ENCODE measurements around the gene VWCE. TPM values are rescaled to one million over a fixed set of nuclear protein-coding genes. Genes with fewer than 3 reads are reported as not detected.

Gene VWCE, protein sequence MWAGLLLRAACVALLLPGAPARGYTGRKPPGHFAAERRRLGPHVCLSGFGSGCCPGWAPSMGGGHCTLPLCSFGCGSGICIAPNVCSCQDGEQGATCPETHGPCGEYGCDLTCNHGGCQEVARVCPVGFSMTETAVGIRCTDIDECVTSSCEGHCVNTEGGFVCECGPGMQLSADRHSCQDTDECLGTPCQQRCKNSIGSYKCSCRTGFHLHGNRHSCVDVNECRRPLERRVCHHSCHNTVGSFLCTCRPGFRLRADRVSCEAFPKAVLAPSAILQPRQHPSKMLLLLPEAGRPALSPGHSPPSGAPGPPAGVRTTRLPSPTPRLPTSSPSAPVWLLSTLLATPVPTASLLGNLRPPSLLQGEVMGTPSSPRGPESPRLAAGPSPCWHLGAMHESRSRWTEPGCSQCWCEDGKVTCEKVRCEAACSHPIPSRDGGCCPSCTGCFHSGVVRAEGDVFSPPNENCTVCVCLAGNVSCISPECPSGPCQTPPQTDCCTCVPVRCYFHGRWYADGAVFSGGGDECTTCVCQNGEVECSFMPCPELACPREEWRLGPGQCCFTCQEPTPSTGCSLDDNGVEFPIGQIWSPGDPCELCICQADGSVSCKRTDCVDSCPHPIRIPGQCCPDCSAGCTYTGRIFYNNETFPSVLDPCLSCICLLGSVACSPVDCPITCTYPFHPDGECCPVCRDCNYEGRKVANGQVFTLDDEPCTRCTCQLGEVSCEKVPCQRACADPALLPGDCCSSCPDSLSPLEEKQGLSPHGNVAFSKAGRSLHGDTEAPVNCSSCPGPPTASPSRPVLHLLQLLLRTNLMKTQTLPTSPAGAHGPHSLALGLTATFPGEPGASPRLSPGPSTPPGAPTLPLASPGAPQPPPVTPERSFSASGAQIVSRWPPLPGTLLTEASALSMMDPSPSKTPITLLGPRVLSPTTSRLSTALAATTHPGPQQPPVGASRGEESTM
- total RNA-seq = 1 to 10 TPM in 1 of 3 donors, under 1 TPM in 2; 0.17 to 1.9 (median 0.55) TPM
- long read RNA-seq, donor 1 = 0 reads
- long read RNA-seq, donor 2 = 0 reads

DNA sequence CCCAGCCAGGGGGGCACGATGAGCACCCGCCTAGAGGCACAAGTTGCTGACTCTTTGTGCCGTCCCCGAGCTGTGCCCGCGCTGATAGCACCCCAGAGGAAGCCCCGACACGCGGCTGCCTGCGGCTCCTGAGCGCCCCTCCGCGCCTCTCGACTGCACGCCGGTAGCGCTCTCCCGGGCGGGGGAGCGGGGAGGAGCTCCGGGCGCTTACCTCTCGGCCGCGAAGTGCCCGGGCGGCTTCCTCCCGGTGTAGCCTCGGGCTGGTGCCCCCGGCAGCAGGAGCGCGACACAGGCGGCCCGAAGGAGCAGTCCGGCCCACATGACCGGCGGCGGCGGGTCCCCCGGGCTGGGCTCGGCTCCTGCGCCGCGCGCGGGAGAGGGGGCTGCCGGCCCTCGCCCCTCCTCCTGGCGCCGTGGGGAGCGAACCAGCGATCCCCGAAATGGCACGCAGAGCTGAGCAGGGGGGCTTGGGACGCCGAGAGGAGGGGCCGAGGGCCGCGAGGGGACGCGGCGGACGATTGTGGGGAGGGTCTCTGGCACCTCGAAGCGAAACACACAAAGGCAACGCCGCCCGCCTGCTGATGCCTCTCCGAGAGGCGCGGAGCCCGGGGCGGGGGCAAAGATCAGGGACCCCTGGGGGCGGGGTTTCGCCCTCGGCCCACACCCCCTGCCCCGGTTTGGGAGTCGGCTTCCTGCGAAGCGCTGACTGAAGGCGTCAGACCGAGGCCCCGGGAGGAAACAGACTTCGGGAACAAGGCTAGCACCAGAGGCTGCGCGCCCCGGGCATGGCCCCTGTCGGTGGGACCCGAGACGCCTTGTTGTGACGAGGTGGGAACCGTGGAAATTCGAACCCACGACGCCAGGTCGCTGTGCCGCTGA lies at the start of gene VWCE:
VWCE (minus strand) TSS at position 600 of the 879 bp plus-strand sequence; CDS start at position 321, 279 bp downstream.
- peaks cover 19% of the 10 kb centered on the region for H3K4me1 ChIP-seq (ENCODE audit: low read depth)
- no peak within 1 kb of the TSS for H3K4me3 ChIP-seq
- intact Hi-C loops (cut with DNase I, micrococcal nuclease) = no loop called here
- H3K9me3 ChIP-seq = no peaks in the 10 kb centered on the region
- H3K36me3 ChIP-seq (ENCODE audit: low read depth) = peaks cover 4% of the 10 kb centered on the region
- TF ChIP-seq, protein P1, sequence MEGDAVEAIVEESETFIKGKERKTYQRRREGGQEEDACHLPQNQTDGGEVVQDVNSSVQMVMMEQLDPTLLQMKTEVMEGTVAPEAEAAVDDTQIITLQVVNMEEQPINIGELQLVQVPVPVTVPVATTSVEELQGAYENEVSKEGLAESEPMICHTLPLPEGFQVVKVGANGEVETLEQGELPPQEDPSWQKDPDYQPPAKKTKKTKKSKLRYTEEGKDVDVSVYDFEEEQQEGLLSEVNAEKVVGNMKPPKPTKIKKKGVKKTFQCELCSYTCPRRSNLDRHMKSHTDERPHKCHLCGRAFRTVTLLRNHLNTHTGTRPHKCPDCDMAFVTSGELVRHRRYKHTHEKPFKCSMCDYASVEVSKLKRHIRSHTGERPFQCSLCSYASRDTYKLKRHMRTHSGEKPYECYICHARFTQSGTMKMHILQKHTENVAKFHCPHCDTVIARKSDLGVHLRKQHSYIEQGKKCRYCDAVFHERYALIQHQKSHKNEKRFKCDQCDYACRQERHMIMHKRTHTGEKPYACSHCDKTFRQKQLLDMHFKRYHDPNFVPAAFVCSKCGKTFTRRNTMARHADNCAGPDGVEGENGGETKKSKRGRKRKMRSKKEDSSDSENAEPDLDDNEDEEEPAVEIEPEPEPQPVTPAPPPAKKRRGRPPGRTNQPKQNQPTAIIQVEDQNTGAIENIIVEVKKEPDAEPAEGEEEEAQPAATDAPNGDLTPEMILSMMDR (IDR thresholded peaks at IDR 0.05) = no peak
- peak; percentile 86 for ATAC-seq
- DNase-seq = peak; percentile 53 to 68 (median 66)

DNA sequence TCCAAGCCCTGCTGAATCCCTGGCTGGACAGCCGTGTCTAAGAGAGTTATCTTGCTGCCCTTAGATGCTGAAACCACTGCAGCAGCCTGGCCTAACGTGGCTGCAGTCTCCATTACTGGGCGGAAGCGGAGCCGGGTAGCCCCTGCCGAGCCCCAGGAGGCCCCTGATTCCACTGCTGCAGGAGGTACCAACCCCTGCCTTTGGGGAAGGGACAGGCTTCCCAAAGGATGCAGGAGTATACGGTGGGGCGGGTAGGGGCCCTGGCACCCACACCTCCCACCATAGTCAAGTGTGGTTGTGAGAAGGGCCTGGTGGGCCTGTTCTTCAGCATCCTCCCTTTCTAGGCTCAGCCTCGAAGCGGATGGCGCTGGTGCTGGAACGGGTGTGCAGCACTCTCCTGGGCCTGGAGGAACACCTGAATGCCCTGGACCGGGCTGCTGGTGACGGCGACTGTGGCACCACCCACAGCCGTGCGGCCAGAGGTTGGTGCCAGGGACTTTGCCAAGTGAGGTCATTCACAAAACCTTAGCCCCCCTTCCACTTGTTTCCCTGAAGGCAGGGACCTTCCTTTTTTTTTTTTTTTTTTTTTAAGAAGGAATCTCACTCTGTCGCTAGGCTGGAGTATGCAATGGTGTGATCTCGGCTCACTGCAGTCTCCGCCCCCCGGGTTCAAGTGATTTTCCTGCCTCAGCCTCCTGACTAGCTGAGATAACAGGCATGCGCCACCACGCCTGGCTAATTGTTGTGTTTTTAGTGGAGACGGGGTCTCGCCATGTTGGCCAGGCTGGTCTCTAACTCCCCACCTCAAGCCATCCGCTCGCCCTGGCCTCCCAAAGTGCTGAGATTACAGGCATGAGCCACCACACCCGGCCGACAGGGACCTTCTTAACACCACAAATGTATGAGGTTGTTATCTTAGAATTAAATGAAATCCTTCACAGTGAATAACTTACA lies 49.0 kb upstream of the VWCE start:
- Histone ChIP-seq H3K4me1 (ENCODE audit: low read depth) (peaks cover 6% of the 10 kb centered on the region), H3K9me3 (no peaks in the 10 kb centered on the region), H3K36me3 (ENCODE audit: low read depth) (no peaks in the 10 kb centered on the region), H3K4me3 (no peak overlapping the region)
- no peak for ATAC-seq
- no peak for DNase-seq
- TF ChIP-seq, protein P1 (IDR thresholded peaks at IDR 0.05) = no peak
- intact Hi-C loops (cut with DNase I, micrococcal nuclease) = no loop called here

DNA sequence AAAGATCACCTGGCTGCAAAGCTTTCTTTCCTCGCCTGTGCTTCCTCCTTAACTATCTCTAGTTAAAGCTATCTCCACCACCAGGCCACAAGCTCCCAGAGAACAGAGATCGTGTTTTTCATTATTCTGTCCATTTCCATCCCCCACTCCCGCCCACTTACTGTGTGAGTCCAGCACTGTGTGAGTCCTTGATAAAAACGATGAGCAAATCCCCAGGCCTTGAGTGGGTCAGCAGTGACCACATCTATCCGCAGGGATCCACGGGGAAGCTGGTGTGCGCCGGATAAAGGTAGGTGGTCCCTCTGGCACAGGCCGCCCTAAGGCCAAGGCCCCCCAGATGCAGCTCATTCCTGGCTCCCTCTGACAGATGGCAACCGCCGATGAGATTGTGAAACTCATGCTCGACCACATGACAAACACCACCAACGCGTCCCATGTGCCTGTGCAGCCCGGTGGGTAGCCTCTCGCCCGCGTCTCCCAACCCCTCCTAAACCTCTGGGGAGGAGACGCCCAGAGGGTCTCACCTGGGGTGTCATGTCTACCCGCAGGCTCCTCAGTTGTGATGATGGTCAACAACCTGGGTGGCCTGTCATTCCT lies 47.2 kb upstream of the VWCE start:
- Histone ChIP-seq H3K4me1 (ENCODE audit: low read depth) (peaks cover 6% of the 10 kb centered on the region), H3K36me3 (ENCODE audit: low read depth) (no peaks in the 10 kb centered on the region), H3K9me3 (no peaks in the 10 kb centered on the region), H3K4me3 (no peak overlapping the region)
- intact Hi-C loops (cut with DNase I, micrococcal nuclease) = no loop called here
- TF ChIP-seq, protein P1 (IDR thresholded peaks at IDR 0.05) = no peak
- DNase-seq (no peak), ATAC-seq (no peak)

DNA sequence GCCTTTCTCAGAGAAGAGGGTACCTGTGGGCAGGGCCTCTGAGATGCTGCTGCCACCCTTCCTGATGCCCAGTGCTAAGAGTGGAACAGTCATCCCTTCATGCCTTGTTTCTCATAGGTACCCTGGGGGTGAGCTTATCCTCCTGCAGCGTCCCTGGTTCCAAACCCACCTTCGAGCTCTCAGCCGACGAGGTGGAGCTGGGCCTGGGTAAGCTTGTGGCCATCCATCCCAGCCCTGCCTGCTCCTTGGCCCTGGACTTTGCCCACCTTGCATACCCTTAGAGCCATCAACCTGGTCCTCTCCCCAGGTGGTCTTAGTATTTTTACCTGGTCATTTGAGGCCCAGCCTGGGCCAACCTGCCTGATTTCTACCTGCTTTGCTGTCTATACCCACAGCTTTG lies 46.6 kb upstream of the VWCE start:
- Histone ChIP-seq H3K36me3 (ENCODE audit: low read depth) (no peaks in the 10 kb centered on the region), H3K4me3 (no peak overlapping the region), H3K4me1 (ENCODE audit: low read depth) (peaks cover 6% of the 10 kb centered on the region), H3K9me3 (no peaks in the 10 kb centered on the region)
- intact Hi-C loops (cut with DNase I, micrococcal nuclease) = no loop called here
- TF ChIP-seq, protein P1 (IDR thresholded peaks at IDR 0.05) = no peak
- ATAC-seq (no peak), DNase-seq (no peak)

Measured in mucosa of descending colon (tissue), 3 donors.